Kidney epithelial cell (primary cell): Measurements from ENCODE around the gene CNTNAP2. TPM values are rescaled to one million over a fixed set of nuclear protein-coding genes. Genes with fewer than 3 reads are reported as not detected.

Source experiments
- DNase-seq: peaks from one replicate; pipeline ENCODE4 v3.0.0-alpha.2; 2010; ENCODE audit warnings: low read depth
- H3K27me3 ChIP-seq: 2 replicates; pipeline ENCODE4 v1.6.0; 2011; ENCODE audit warnings: low read length; ENCODE audit not compliant: control insufficient read depth, insufficient read depth
- H3K36me3 ChIP-seq: 2 replicates; pipeline ENCODE4 v1.5.1; 2011; ENCODE audit warnings: low read length; ENCODE audit not compliant: control insufficient read depth, insufficient read depth
- H3K4me3 ChIP-seq: 2 replicates; pipeline ENCODE4 v1.5.1; 2011; ENCODE audit warnings: low read depth, mild to moderate bottlenecking, control low read depth, low read length
- CTCF ChIP-seq: IDR thresholded peaks from 2 replicates; pipeline ENCODE4 v1.5.1; 2011; ENCODE audit warnings: mild to moderate bottlenecking, moderate library complexity, low read length, control low read depth, inconsistent platforms; ENCODE audit not compliant: insufficient read depth, poor library complexity, severe bottlenecking
- total RNA-seq: library from RNA; depleted of rRNA; stranded (reverse); fragments of >200 nt; gene quantifications from 2 replicates; pipeline ENCODE4 v1.2.3, GENCODE V29; 2015

Gene CNTNAP2
- total RNA-seq, 1 donor from 2014 or later = 14.0 TPM

- no peak for TF ChIP-seq CTCF
- no peak for DNase-seq
- no peaks in the 10 kb centered on the region for H3K36me3 ChIP-seq
- no peak overlapping the region for H3K4me3 ChIP-seq
- H3K27me3 ChIP-seq = no peaks in the 10 kb centered on the region
Observed at GRCh38 chr7:148214101-148214500, 2097.5 kb downstream of the CNTNAP2 start.

- DNase-seq = no peak
- Histone ChIP-seq H3K4me3 (no peak overlapping the region), H3K27me3 (no peaks in the 10 kb centered on the region), H3K36me3 (no peaks in the 10 kb centered on the region)
- TF ChIP-seq CTCF = no peak
Observed at GRCh38 chr7:148218603-148219002, 2102.0 kb downstream of the CNTNAP2 start.

- no peaks in the 10 kb centered on the region for H3K36me3 ChIP-seq
- H3K27me3 ChIP-seq = no peaks in the 10 kb centered on the region
- no peak overlapping the region for H3K4me3 ChIP-seq
- no peak for TF ChIP-seq CTCF
- no peak for DNase-seq
Observed at GRCh38 chr7:148222721-148223120, 2106.1 kb downstream of the CNTNAP2 start.

GRCh38 chr7:148223160-148223559, 2106.6 kb downstream of the CNTNAP2 start:
- no peak overlapping the region for H3K4me3 ChIP-seq
- no peaks in the 10 kb centered on the region for H3K27me3 ChIP-seq
- no peak for DNase-seq
- no peak for TF ChIP-seq CTCF
- H3K36me3 ChIP-seq = no peaks in the 10 kb centered on the region

GRCh38 chr7:148223738-148224137, 2107.1 kb downstream of the CNTNAP2 start:
- no peak for DNase-seq
- H3K36me3 ChIP-seq = no peaks in the 10 kb centered on the region
- H3K4me3 ChIP-seq = no peak overlapping the region
- no peak for TF ChIP-seq CTCF
- H3K27me3 ChIP-seq = no peaks in the 10 kb centered on the region

GRCh38 chr7:148230296-148230695, 2113.7 kb downstream of the CNTNAP2 start:
- no peak for DNase-seq
- no peak for TF ChIP-seq CTCF
- Histone ChIP-seq H3K36me3 (no peaks in the 10 kb centered on the region), H3K4me3 (no peak overlapping the region), H3K27me3 (no peaks in the 10 kb centered on the region)
